Urinary bladder (tissue), 4 donors: ENCODE measurements around the gene PELI2. TPM values are rescaled to one million over a fixed set of nuclear protein-coding genes. Genes with fewer than 3 reads are reported as not detected.

ENCODE experiments used
- DNase-seq: peaks from one replicate; pipeline ENCODE4 v3.0.0-alpha.2; 2015; ENCODE audit errors: extremely low spot score
- H3K27ac ChIP-seq: one replicate; pipeline ENCODE4 v1.5.1; 2013; ENCODE audit warnings: low read depth, mild to moderate bottlenecking, moderate library complexity
- H3K36me3 ChIP-seq: one replicate; pipeline ENCODE4 v1.6.1; 2013; ENCODE audit warnings: mild to moderate bottlenecking, moderate library complexity; ENCODE audit not compliant: insufficient read depth
- H3K4me1 ChIP-seq: one replicate; pipeline ENCODE4 v1.6.1; 2013; ENCODE audit warnings: mild to moderate bottlenecking, moderate library complexity; ENCODE audit not compliant: insufficient read depth
- H3K4me3 ChIP-seq: one replicate; pipeline ENCODE4 v1.5.1; 2013; ENCODE audit warnings: low read depth, low read length
- WGBS: extraction: QIAGEN DNeasy Blood & Tissue Kit; methylation state at CpG from one replicate; pipeline ENCODE4 v1.1.7; 2013; 5-methylcytosine and 5-hydroxymethylcytosine counted together
- polyA plus RNA-seq: library from polyadenylated mRNA; stranded (reverse); fragments of 200-250 nt; gene quantifications from one replicate; pipeline ENCODE4 v1.2.3, GENCODE V29; 2013
- total RNA-seq: library from RNA; depleted of rRNA; stranded (reverse); fragments of >200 nt; gene quantifications from one replicate; pipeline ENCODE4 v1.2.3, GENCODE V29; 2014
- donor health status: healthy with polysubstance abuse.
- donor health status: healthy.

Gene PELI2
- total and polyA plus RNA-seq, 2 donors, result 10.6 to 15.9 TPM

GRCh38 chr14:56125772-56126636 lies 7.8 kb downstream of the PELI2 start:
- H3K4me1 ChIP-seq, result peaks cover 2% of the 10 kb centered on the region
- no peak for DNase-seq
- H3K36me3 ChIP-seq, result no peaks in the 10 kb centered on the region
- WGBS, result 90% methylated on average over 12 of the region's 12 CpGs
- no peak overlapping the region for H3K4me3 ChIP-seq
- no peak overlapping the region for H3K27ac ChIP-seq

GRCh38 chr14:56126637-56126913 lies 8.4 kb downstream of the PELI2 start:
- Histone ChIP-seq H3K4me1 (peaks cover 2% of the 10 kb centered on the region), H3K4me3 (no peak overlapping the region)

GRCh38 chr14:56127156-56127555 lies 8.9 kb downstream of the PELI2 start:
- H3K4me3 ChIP-seq, result no peak overlapping the region
- peaks cover 2% of the 10 kb centered on the region for H3K4me1 ChIP-seq
- no peak for DNase-seq
- 72% methylated on average over 3 of the region's 3 CpGs for WGBS
- no peak overlapping the region for H3K27ac ChIP-seq
- no peaks in the 10 kb centered on the region for H3K36me3 ChIP-seq

More at GRCh38 chr14:56126637-56126913, 8.4 kb downstream of the PELI2 start:
- 78% methylated on average over 2 of the region's 2 CpGs for WGBS
- no peak for DNase-seq
- Histone ChIP-seq H3K27ac (no peak overlapping the region), H3K36me3 (no peaks in the 10 kb centered on the region)

- no peak overlapping the region for H3K27ac ChIP-seq
- H3K4me3 ChIP-seq, result no peak overlapping the region
- 89% methylated on average over 3 of the region's 3 CpGs for WGBS
- no peak for DNase-seq
- H3K4me1 ChIP-seq, result peaks cover 2% of the 10 kb centered on the region
- H3K36me3 ChIP-seq, result no peaks in the 10 kb centered on the region
Measured at GRCh38 chr14:56129092-56129491, 10.9 kb downstream of the PELI2 start.

DNA sequence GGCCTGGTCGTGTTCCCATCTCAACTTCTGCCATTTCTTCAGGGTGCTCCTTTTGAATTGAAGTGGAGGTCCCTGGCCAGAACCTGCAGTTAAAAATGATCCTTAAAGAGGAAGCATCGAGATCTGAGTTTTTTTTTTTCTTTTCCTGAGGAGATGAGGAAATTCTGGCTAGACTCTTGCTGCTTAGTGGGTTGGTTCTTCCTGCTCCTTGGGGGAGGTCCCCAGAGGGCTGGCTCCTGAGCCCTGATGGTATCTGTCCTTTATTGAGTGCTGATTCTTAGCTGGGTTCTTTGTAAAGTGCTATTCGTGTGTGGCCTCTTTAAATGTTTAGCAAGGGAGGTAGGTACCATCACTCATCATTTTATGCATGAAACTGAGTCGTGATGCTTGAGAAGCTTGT lies 11.7 kb downstream of the PELI2 start:
- H3K27ac ChIP-seq, result no peak overlapping the region
- H3K4me3 ChIP-seq, result no peak overlapping the region
- WGBS, result 62% methylated on average over 4 of the region's 4 CpGs
- no peaks in the 10 kb centered on the region for H3K36me3 ChIP-seq
- H3K4me1 ChIP-seq, result peaks cover 2% of the 10 kb centered on the region
- no peak for DNase-seq

GRCh38 chr14:56131004-56131864 lies 13.0 kb downstream of the PELI2 start:
- H3K27ac ChIP-seq, result no peak overlapping the region
- H3K4me3 ChIP-seq, result no peak overlapping the region
- H3K36me3 ChIP-seq, result no peaks in the 10 kb centered on the region
- no peak for DNase-seq
- H3K4me1 ChIP-seq, result no peaks in the 10 kb centered on the region
- 89% methylated on average over 5 of the region's 5 CpGs for WGBS

DNA sequence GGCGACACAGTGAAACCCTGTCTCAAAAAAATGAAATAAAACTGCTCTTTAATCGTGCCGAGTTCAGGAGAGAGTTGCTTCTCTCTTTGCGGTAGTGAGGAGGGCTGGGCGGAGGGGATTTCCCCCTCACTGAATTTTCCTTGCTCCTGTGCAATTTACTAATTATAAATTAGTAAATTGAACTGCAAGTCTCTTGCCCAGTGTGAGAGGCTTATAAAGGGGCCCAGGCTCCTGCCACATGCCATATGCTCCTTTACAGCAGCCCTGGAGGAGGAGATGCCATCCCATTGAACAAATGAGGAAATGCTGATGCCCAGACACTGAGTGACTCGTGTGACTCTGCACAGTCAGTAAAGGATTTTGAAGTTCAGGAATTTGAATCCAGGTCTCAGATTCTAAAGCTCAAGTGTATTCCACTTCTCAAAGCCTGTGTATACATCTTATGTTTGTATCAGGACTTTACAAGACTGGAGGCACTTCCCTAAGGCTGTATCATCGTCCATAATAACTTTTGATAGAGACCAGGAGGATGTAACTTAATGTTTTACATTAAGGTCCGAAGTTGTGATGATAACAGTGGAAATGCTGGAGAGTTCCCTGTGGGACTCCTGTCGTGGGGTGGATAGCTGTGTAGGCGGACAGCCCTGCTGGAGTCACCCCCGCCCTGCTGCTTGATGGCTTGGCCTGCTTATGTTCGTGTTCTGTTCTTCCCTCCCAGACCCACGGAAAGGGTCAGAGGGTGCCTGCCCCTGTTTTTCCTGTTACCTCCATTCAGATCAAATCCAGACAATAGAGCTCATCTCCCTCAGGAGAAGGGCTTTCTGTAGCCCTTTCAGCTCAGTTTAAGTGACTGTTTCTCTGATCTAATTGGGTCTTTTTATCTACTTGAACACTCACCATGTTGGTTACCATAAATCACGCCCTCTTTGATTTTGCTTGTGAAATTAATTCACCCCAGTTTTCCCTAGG lies 13.9 kb downstream of the PELI2 start:
- Histone ChIP-seq H3K4me1 (no peaks in the 10 kb centered on the region), H3K4me3 (no peak overlapping the region), H3K36me3 (no peaks in the 10 kb centered on the region), H3K27ac (no peak overlapping the region)
- 78% methylated on average over 14 of the region's 14 CpGs for WGBS
- DNase-seq, result no peak

DNA sequence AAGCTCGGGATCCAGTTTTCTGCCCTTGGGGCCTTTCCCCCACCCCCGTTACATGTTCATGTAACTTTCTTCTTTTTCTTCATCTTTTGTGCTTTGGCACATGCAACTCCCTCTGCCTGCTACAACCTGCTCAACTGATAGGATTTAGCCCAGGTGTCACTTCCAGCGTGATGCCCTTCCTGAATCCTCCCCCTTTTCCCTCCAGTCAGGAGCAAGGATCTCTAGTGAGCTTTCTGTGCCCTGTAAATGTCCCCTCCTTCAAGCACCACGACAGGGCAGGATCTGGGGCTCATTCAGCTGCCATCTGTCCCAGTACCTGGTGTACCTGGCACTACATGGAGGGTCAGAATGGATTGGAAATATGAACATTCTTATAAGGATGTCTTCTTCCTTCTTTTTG lies 15.3 kb downstream of the PELI2 start:
- DNase-seq, result no peak
- Histone ChIP-seq H3K4me3 (no peak overlapping the region), H3K27ac (no peak overlapping the region), H3K4me1 (no peaks in the 10 kb centered on the region), H3K36me3 (no peaks in the 10 kb centered on the region)
- 56% methylated on average over 4 of the region's 4 CpGs for WGBS

GRCh38 chr14:56135001-56135400 lies 16.8 kb downstream of the PELI2 start:
- Histone ChIP-seq H3K4me3 (no peak overlapping the region), H3K27ac (no peak overlapping the region), H3K4me1 (no peaks in the 10 kb centered on the region), H3K36me3 (no peaks in the 10 kb centered on the region)
- 86% methylated on average over 5 of the region's 5 CpGs for WGBS
- DNase-seq, result no peak

DNA sequence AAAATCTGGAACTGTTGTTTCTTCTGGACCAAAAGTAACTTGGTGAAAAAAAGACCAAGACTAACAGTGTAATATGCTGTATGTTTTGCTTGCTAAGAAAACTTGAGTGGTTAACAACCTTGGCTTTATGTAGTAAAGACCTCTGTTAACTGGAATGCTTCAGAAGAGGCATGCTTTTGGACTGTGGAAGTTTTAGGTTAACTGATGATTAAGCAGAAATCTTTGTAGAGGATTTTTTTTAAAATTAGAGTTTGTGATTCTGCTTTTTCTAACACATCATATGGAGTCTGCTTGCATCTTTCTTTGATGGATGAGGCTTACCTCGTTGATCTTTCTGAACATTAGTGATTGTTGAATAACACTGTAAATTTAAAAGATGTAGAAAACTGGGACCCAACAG lies 17.5 kb downstream of the PELI2 start:
- Histone ChIP-seq H3K4me3 (no peak overlapping the region), H3K27ac (no peak overlapping the region), H3K36me3 (no peaks in the 10 kb centered on the region), H3K4me1 (no peaks in the 10 kb centered on the region)
- DNase-seq, result no peak
- 81% methylated on average over 1 of the region's 1 CpG for WGBS

DNA sequence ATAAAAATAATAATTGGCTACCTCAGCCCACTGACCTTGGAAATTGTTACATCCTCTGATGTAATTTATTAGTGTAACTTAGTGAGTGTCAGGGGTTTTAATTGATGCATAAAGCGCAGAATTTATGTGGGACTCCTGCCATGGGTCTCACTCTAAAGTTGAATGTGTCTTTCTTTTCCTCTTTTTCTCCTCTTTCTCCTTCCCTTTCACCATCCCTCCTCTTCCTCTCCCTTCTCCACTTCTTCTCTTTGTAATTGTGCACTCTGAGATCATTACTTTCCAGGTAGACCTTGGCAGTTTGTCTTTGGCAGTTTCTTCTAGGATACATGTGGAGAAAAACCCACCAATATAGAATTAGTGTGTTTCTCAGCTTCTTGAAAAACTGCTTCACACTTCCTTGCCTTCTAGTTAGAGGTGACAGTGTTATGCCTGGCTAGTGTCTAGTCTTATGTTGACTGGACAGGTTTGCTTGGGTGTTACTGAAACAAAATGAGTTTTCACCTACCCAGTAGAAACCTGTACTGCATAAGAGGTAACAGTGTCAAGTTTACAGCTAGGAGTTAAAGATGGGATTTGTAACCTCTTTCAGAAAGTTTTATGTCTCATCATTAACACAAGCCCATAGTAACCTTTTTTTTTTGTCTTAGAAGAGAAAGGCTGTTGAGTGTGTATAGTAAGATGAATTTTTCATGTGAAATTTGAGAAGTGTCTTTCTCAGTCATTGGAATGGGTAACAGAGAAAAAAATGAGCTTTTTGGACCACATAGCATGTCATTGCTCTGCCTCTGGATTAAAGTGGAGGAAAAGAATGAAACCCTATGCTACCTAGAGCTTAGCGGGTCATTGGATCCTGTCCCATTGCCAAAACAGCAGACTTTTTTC lies 18.6 kb downstream of the PELI2 start:
- no peak overlapping the region for H3K27ac ChIP-seq
- H3K36me3 ChIP-seq, result no peaks in the 10 kb centered on the region
- no peak overlapping the region for H3K4me3 ChIP-seq
- WGBS, result 68% methylated on average over 2 of the region's 2 CpGs
- no peak for DNase-seq
- H3K4me1 ChIP-seq, result no peaks in the 10 kb centered on the region

DNA sequence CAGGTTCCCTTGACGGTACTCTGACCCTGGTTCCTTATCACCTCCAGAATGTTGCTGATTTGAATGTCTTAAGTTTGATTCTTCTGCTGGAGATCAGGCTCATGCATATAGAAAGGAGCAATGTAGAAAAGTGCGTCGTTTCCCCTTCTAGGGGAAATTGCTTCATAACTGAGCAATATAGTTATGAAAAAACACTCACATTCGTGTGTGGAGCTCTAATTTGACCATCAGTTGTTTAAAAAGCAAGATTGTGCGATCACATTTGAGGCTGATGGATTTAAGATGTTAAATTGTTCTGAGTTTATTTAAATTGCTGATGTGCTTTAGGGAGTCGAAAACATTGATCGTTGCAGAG lies 19.2 kb downstream of the PELI2 start:
- Histone ChIP-seq H3K36me3 (no peaks in the 10 kb centered on the region), H3K27ac (no peak overlapping the region), H3K4me1 (no peaks in the 10 kb centered on the region), H3K4me3 (no peak overlapping the region)
- WGBS, result 80% methylated on average over 7 of the region's 7 CpGs
- DNase-seq, result no peak

GRCh38 chr14:56137849-56138248 lies 19.6 kb downstream of the PELI2 start:
- Histone ChIP-seq H3K4me1 (no peaks in the 10 kb centered on the region), H3K36me3 (no peaks in the 10 kb centered on the region), H3K27ac (no peak overlapping the region), H3K4me3 (no peak overlapping the region)
- 87% methylated on average over 9 of the region's 9 CpGs for WGBS
- no peak for DNase-seq
